GM19099 (cell line): ENCODE results near the gene HTT.

Source experiments
- POLR2A ChIP-seq: IDR thresholded peaks from 3 replicates; pipeline ENCODE4 v1.6.1; 2011; ENCODE audit warnings: low read depth; ENCODE audit not compliant: insufficient read length; ENCODE audit errors: extremely low read depth

Gene HTT

DNA sequence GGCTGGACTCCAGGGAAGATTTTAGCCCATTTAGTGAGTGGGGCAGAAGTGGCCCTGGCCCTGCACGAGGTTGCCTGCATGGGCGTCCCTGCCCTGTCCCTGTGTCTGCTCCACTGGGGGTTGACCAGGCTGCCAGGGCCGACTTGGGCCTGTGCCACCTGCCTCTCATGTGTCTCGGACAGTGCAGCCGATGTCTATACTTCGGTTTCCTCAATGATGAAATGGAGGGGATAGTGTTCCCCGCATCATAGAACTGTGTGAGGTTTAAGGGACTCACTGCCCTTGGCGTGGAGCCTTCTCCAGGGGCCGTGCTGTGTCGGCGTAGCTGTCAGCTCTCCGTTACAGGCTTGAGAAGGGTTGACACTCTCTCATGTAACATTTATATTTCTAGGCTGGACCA is 147.5 kb downstream of the HTT start:
- TF ChIP-seq POLR2A = no peak

DNA sequence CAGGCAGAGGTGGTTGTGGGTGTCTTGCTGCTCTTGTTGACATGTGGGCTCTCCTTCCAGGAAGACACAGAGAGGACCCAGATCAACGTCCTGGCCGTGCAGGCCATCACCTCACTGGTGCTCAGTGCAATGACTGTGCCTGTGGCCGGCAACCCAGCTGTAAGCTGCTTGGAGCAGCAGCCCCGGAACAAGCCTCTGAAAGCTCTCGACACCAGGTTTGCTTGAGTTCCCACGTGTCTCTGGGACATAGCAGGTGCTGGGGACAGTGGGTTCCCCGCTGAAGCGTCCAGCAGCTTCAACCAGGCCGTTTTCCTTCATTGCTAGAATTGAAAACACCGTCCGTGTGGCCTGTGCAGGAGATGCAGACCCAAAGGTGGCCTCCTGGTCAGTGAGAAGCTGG is 148.9 kb downstream of the HTT start:
- TF ChIP-seq POLR2A = no peak

DNA sequence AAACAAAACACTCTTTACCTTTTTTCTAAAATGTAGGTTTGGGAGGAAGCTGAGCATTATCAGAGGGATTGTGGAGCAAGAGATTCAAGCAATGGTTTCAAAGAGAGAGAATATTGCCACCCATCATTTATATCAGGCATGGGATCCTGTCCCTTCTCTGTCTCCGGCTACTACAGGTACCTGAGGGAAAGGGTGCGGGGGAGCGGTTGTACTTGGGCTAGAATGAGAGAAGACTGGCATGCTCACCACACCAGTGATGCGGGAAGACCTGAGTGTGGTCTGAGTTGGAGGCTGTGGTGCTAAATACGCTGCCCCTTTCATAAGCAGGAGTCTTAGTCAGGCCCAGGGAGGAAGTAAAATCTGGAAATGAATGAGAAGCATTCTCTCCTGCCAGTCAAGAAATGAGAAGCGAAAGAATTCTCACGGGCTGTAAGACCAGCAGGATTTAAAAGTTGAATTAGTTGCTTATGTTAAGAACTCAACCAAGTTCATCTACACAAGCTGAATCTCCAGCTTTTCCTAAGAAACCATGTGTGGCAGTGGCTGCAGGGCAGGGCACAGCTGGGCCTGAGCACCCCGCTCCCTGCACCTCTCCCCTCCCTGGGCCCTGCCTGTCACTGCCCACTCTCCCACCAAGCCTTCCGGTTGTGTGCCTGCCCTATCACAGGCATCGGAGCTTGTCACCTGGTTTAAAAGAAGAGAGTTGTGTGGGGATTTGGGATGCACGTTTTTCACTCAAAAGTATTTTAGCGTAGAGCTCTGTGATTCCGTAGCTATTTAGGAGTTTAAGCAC is 149.7 kb downstream of the HTT start:
- TF ChIP-seq POLR2A = no peak

DNA sequence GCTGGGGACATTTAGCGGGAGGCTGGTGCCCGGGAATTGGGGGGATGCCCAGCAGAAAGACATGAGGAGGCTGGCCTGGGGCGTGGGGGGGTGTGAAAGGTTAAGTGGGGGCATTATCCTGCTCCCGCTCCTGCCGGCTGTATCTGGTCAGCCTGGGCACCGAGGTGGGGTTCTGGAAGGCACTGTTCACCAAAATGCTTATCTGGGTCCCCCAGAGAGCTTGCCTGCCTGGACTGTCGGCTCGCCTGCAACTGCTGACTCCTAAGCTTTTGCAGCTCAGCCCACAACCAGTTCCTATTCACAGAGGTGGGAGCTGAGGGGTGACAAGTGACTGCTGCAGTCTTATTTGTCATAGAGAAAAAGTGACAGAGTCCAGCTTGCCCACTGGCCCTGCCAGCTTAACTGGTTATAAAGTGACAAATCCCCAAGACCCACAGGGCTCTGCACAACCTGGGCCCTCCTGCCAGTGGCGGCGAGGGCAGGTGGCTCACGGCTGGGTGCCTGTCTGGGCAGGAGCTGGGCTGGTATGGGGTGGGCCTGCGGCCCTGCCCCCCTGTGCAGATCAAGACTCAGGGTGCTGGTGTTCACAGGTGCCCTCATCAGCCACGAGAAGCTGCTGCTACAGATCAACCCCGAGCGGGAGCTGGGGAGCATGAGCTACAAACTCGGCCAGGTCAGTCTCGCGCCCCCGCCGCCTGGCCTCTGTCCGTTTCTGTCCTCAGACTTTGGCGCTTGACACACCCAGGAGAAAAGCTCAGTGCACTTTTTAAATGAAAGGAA is 150.8 kb downstream of the HTT start:
- no peak for TF ChIP-seq POLR2A

DNA sequence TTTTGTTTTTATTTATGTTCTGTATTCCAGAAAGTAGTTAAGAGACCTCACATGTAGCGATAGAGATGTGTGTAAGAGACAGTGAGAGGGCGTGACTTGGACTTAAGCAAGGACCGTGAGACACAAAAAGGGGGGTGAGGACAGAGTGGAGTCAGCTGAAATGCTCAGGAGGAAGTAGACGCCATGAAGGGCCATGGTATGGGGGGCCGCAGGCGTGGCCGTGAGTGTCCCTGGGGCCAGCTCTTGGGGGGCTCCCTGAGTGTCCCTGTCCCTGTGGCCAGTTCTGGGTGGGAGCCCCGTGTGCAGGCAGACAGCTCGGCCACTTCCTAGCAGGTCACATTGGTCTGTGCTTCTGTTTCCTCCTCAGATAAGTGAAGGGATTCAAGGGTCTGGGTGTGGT is 151.5 kb downstream of the HTT start:
- TF ChIP-seq POLR2A = no peak

DNA sequence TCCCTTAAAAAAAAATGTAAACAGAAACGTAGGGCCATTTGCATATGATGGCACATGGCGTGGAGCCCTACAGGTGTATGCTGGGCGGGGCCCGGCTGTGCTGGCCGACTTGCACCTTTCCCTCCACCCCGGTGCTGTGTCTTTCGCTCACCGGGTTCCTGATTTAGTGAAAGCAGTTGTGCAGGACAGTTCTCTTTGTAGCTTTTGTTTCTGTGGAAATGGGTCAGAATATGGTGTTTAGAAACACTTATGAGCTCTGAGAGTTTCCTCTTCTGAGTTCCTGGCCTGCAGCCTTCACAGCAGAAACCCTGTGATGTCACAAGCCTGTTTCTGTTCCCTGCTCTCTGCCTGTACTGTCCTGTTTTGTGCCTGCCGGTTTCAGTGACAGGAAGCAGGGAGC is 152.0 kb downstream of the HTT start:
- TF ChIP-seq POLR2A = no peak

DNA sequence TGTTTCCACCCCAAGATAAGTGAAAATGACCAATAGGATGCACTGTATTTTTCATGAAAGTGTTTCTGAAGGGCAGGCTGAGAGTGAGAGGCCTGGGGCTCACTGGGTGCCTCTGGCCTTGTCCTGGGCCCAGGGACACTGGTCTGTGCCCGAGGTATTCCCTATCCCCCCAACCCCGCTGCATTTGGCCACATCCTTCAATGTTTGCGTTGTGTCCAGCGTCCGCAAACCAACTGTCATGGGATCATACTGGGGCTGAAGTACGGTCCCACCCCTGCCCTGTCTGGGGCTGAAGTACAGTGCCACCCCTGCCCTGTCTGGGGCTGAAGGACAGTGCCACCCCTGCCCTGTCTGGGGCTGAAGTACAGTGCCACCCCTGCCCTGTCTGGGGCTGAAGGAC is 152.5 kb downstream of the HTT start:
- TF ChIP-seq POLR2A = no peak

DNA sequence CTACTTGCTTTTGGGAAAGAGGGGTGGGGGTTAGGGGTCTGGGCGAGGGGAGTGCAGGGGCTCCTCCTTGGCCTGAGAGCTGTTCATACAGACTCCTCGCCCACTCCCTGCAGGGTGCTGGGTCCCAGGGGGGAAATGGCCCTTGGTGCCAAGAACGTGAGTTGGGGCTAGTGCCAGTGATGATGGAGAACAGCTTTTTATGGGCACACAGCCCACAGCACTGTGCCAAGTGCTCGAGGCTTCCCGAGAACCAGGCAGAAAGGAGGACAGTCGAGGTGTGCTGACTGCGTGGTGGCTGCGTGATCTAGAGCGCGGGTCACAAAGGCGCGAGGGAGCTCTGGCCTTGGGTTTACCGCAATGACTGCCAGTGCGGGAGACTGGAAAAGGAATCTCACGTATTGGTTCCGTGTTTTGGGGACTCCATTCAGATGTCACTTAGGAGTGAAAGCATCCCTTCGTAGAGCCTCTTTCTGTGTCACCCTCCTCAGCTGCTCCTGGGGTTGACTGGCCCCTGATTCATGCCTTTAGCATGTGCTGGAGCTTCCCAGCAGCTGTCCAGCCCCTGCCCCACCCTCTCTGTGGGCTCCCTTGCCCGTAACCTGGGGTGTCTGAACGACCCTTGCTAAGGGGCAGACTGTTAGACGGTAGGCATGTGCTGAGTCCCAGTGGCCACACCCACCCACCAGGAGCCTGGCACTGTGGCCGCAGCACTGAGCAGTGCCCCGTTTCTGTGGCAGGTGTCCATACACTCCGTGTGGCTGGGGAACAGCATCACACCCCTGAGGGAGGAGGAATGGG is 153.6 kb downstream of the HTT start:
- no peak for TF ChIP-seq POLR2A

DNA sequence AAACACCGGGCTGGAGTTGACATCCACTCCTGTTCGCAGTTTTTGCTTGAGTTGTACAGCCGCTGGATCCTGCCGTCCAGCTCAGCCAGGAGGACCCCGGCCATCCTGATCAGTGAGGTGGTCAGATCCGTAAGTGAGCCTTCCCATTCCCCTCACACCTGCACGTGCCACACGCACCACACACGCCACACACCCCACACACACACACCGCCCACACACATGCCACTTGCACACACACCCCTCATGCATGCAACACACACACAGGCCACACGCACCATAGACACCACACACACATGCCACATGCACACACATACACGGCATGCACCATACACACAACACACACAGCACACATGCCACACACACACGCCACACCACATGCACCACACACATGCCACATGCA is 154.4 kb downstream of the HTT start:
- TF ChIP-seq POLR2A = no peak

DNA sequence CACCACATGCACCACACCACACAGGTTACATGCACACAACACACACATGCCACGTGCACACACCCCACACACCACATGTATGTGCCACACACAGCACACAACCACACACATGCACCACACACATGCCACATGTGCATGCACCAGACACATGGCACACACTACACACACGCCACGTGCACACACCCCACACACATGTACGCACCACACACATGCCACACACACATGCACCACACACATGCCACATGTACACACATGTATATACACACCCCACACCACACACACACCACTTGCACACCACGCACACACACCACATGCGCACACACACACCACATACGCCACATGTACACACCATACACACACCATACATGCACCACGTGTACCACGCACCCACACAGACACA is 154.8 kb downstream of the HTT start:
- TF ChIP-seq POLR2A = no peak

DNA sequence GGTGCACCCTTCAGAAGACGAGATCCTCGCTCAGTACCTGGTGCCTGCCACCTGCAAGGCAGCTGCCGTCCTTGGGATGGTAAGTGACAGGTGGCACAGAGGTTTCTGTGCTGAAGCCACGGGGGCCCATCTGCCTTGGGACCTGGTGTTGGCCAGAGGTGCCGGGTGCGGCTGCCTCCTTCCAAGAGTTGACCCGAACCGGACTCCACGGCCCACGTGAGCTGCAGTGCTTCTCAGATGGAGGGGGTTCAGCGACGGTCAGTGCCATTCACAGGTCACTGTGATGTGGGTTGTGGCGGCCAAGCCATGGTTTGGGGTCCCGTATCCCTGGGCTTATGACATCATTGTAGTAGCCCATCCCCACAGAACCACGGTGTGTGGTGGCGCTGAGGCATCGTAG is 155.5 kb downstream of the HTT start:
- TF ChIP-seq POLR2A = no peak

DNA sequence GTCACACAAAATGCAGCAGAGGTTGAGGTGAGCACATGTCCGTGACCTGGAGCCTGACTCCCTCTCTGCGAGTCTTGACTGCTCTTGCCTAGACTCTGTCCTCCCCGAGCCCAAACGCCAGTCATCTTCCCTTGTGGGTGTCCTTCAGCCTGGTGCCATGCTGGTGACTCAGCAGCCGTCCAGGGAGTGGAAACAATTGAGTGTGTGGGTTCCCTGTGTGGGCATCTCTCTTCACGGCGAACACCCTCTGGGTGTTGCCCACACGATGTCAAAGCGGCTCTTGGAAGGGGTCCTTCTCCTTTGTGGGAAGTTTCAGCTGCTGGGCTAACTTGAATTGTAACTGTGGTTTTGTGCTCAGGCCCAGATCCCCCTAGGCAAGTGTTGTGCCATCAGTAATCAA is 157.0 kb downstream of the HTT start:
- no peak for TF ChIP-seq POLR2A

DNA sequence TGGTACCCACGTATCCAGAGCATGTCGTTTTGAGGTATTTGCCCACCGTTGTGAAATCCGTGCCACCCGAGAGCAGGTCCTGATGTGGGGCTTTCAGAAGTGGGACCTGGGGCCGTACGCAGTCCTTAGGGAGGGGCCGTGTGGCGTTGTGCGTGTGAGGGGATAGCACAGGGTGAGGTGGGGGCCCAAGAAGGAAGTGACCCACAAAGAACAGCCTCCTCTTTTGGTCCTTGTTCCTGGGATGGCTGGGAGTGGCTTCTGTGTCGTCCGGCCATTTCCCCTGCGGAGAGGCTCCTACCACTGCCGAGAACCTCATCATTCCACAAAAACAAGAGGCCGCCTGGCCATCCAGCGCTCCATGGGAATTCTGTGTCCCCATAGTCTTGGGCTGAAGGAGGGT is 157.5 kb downstream of the HTT start:
- no peak for TF ChIP-seq POLR2A

DNA sequence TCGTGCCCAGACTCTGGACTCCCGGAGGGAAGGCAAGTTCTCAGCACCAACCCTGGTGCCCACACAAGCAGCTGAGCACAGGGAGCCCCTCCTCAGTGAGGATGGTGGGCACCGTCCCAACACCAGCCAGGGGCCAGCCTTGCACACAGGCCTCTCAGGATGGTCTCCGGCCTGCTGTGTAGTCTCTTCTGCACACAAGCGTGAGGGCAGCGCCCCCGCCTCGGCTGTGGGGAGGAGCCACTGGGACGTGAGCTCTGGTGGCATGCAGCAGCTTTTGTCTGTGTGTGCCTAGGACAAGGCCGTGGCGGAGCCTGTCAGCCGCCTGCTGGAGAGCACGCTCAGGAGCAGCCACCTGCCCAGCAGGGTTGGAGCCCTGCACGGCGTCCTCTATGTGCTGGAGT is 158.4 kb downstream of the HTT start:
- TF ChIP-seq POLR2A = no peak

DNA sequence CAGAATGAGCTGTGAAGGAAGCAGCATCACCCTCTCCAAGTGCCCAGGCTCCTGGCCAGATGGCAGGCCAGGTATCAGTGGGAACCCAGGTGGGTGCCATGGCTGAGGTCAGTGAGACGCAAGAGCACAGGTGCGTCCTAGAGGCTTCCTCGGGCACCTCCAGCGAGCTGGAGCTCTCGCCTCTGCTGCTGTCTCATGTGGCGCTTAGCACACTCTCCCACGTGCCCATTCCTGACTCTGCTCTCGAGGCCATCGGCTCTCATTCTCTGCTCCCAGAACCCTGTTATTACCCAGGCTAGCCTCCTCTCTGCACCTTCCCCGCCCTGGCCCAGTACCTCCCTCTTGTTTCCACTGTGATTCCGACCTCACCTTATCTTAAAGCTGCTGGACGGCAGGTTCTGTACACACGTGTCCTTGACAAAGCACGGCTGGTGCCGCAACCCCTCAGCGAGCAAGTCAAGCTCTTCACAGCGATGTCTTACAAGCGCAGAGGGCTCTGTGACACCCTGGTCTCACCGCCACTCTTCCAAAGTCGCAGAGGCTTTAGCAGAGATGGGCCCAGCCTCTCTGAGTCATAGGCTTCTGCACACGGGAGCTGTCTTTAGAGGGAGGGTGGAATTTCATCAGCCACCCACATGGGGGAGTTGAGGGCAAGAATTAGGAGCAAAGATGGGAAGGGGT is 159.1 kb downstream of the HTT start:
- no peak for TF ChIP-seq POLR2A
